ENCODE data around the gene RBM45.
"Not testable (repeated sequence)": the region's sequence is repeated elsewhere in the genome, so short reads cannot be mapped to it uniquely, and the experiment has no call there.

The RBM45 gene

DNA sequence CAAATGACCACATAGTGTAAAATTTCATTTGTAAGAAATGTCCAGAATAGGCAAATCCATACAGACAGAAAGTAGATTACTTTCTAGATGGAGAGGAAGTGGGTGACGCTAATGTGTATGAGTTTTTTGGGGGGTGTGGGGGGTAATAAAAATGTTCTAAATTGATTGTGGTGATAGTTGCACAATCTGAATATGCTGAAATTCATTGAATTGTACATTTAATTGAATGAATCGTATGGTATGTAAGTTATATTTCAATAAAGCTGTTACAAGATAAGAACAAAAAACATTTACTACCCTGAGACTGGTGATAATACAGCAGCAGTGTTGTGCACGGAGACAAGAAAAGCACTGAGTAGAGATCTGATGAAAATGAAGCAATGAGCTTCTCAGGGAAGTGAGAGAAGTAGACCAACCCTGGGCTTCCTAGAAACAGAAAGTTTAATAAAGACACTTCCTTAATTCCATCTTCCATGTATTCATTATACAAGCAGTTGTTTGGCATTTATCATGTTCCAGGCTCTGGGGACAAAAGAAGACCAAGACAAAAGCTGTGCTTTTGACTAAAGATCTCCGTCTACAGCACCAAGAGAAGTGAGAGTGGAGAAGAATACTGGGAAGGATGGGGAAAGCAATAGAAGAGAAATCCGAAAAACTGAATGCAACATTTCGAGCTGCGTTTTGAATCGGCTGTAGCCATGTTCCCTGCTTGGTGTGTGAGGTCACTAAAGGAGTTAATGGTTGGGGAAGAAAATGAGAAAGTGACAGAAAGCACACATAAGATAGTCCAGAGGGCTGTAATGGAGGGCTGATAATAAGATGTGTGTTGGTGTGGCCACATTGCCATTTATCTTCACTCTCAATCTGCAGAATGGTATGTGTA, 37.9 kb upstream of the RBM45 start:
- Histone ChIP-seq H3K9ac (no peak overlapping the region), H3K4me1 (no peaks in the 10 kb centered on the region), H3K4me2 (no peak overlapping the region), H3K4me3 (no peak overlapping the region), H4K20me1 (no peaks in the 10 kb centered on the region), H3K27me3 (no peaks in the 10 kb centered on the region), H3K27ac (no peak overlapping the region), H3K36me3 (no peaks in the 10 kb centered on the region), H3K9me3 (no peaks in the 10 kb centered on the region)
- TF ChIP-seq Cebpa-rat (IDR thresholded peaks at IDR 0.05), result no peak

DNA sequence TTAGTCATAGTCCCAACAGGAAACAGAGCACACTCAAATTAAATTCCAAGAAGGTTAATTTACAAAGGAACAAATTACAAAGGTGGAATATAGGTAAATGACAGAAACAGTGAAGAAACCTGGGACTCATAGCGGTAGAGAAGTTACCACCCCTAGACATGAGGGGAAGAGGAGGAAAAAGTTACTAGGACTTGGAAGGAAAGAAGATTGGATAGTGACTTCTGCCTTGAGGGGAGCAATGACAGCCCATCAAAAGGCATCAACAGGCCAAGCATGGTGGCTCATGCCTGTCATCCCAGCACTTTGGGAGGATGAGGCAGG, 37.3 kb upstream of the RBM45 start:
- Histone ChIP-seq H3K4me2 (no peak overlapping the region), H4K20me1 (no peaks in the 10 kb centered on the region), H3K36me3 (no peaks in the 10 kb centered on the region), H3K9ac (no peak overlapping the region), H3K9me3 (no peaks in the 10 kb centered on the region), H3K27me3 (no peaks in the 10 kb centered on the region), H3K4me3 (no peak overlapping the region), H3K27ac (no peak overlapping the region), H3K4me1 (no peaks in the 10 kb centered on the region)
- TF ChIP-seq Cebpa-rat (IDR thresholded peaks at IDR 0.05), result no peak

GRCh38 chr2:178076130-178076529, 36.1 kb upstream of the RBM45 start:
- H3K27me3 ChIP-seq, result no peaks in the 10 kb centered on the region
- no peak overlapping the region for H3K27ac ChIP-seq
- H3K36me3 ChIP-seq, result no peaks in the 10 kb centered on the region
- no peaks in the 10 kb centered on the region for H4K20me1 ChIP-seq
- H3K4me2 ChIP-seq, result no peak overlapping the region
- no peaks in the 10 kb centered on the region for H3K9me3 ChIP-seq
- no peak for TF ChIP-seq Cebpa-rat (IDR thresholded peaks at IDR 0.05)
- H3K4me1 ChIP-seq, result no peaks in the 10 kb centered on the region
- no peak overlapping the region for H3K4me3 ChIP-seq
- no peak overlapping the region for H3K9ac ChIP-seq

- not testable (repeated sequence) for H3K4me3 ChIP-seq, H3K9me3 ChIP-seq, H3K27me3 ChIP-seq, H3K27ac ChIP-seq, H3K9ac ChIP-seq, H3K36me3 ChIP-seq, H3K4me2 ChIP-seq, H4K20me1 ChIP-seq, H3K4me1 ChIP-seq
These were observed 33.0 kb upstream of the RBM45 start for GRCh38 chr2:178079279-178079678.

DNA sequence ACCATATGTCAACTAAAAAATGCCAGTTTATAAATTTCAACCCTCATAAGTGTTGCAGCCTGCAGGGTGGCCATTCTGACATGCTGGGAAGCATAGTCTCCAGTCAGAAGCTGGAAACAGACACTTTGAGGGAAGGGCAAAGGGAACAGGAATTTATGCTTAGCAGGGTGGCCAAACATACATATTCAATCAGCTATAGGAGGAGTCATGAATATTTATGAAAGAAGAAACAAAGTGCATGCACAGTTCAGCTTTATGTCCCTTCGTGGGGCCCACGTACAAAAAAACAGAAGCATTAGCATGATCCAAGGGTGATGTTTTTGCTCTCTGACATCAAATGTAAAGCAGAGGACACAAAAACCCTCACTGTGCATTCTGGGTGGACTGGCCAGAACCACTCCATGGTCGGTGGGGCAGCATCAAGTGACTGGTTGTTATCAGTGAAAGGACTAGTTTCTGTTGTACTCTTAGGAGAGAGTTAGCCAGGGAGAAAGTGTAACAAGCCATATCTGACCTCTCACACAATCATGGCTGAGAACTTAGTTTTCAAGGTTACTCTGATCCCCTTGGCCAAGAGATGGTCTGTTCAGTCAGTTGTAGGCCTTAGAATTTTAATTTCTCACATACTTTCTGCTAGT, 29.7 kb upstream of the RBM45 start:
- Histone ChIP-seq H3K27me3 (no peaks in the 10 kb centered on the region), H3K27ac (no peak overlapping the region), H4K20me1 (no peaks in the 10 kb centered on the region), H3K9ac (no peak overlapping the region), H3K4me3 (no peak overlapping the region), H3K4me2 (no peak overlapping the region), H3K36me3 (no peaks in the 10 kb centered on the region), H3K9me3 (no peaks in the 10 kb centered on the region), H3K4me1 (no peaks in the 10 kb centered on the region)
- no peak for TF ChIP-seq Cebpa-rat (IDR thresholded peaks at IDR 0.05)

DNA sequence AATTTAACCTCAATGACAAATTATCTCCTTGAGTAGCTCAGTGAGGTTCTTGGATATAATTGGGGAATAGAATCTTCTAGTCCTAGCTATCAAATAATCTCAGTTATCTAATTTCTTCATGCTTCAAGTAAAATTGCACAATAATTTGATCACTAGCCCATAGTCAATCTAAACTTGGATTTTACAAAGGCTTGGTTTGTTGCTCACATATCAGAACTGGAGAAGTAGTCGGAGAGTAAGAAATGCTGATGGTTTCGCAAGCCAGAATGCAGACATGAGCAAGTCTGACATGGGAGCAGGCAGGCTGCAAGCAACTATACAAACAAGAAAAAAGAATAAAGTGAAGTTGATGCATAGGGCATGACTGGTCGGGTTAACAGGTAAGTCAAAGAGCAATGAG, 28.0 kb upstream of the RBM45 start:
- no peaks in the 10 kb centered on the region for H3K36me3 ChIP-seq
- no peaks in the 10 kb centered on the region for H3K27me3 ChIP-seq
- H3K27ac ChIP-seq, result no peak overlapping the region
- H3K4me1 ChIP-seq, result no peaks in the 10 kb centered on the region
- no peaks in the 10 kb centered on the region for H4K20me1 ChIP-seq
- no peak overlapping the region for H3K4me3 ChIP-seq
- no peak overlapping the region for H3K9ac ChIP-seq
- H3K4me2 ChIP-seq, result no peak overlapping the region
- no peak for TF ChIP-seq Cebpa-rat (IDR thresholded peaks at IDR 0.05)
- no peaks in the 10 kb centered on the region for H3K9me3 ChIP-seq

DNA sequence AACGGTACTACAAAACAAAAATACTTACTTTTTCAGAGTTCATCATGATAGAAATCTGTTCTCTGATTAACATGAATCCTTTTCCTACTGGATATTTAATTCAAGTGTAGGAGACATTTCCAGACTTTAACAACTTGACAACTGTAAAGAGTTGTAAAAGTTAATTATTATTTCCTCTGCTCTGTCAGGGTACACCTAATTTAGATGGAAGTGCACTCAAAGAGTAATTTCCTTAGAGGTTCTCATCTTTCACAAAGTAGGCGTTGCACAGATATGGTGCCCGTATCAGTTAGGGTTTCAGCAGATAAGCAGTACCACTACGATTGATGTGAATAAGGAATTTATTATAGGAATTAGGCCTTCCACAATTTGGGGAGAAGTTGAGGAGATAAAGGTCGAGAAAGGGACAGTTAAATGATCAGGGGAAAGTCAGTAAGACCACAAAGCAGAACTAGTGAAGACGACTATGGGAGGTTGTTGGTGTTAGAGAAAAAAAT, 23.4 kb upstream of the RBM45 start:
- H3K27me3 ChIP-seq, result no peaks in the 10 kb centered on the region
- TF ChIP-seq Cebpa-rat (IDR thresholded peaks at IDR 0.05), result no peak
- no peak overlapping the region for H3K9ac ChIP-seq
- no peak overlapping the region for H3K4me3 ChIP-seq
- no peaks in the 10 kb centered on the region for H3K36me3 ChIP-seq
- no peaks in the 10 kb centered on the region for H4K20me1 ChIP-seq
- no peak overlapping the region for H3K4me2 ChIP-seq
- H3K27ac ChIP-seq, result no peak overlapping the region
- no peaks in the 10 kb centered on the region for H3K4me1 ChIP-seq
- H3K9me3 ChIP-seq, result no peaks in the 10 kb centered on the region

DNA sequence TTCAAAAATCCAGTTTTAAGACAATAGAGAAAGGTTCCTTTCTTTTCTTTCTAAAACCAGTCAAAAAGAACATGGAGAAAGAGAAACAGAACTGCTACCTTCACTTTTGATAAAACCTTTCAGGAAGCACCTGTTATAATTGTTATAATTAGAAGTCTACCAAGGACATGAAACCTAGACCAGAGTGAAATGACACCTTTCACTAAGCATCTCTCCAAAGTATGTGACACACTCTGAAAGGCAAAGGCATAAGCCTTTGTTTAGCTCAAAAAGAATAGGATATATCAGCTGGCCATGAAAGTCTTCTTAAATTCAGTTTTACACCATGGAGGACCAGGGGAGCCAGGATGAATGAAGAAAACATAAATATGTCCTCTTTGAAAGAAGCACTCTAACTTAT, 18.8 kb upstream of the RBM45 start:
- no peaks in the 10 kb centered on the region for H4K20me1 ChIP-seq
- no peak for TF ChIP-seq Cebpa-rat (IDR thresholded peaks at IDR 0.05)

GRCh38 chr2:178101321-178102079, 10.7 kb upstream of the RBM45 start:
- Histone ChIP-seq H3K27ac (no peak overlapping the region), H3K4me3 (no peak overlapping the region), H3K27me3 (no peaks in the 10 kb centered on the region), H4K20me1 (no peaks in the 10 kb centered on the region), H3K9me3 (peaks cover 4% of the 10 kb centered on the region), H3K36me3 (no peaks in the 10 kb centered on the region), H3K9ac (no peak overlapping the region), H3K4me1 (peaks cover 7% of the 10 kb centered on the region), H3K4me2 (no peak overlapping the region)
- no peak for TF ChIP-seq Cebpa-rat (IDR thresholded peaks at IDR 0.05)

More for the DNA sequence above, 18.8 kb upstream of the RBM45 start:
- Histone ChIP-seq H3K9me3 (peaks cover 26% of the 10 kb centered on the region), H3K27ac (no peak overlapping the region), H3K4me2 (no peak overlapping the region), H3K9ac (no peak overlapping the region), H3K27me3 (no peaks in the 10 kb centered on the region), H3K36me3 (no peaks in the 10 kb centered on the region), H3K4me3 (no peak overlapping the region), H3K4me1 (no peaks in the 10 kb centered on the region)

GRCh38 chr2:178105566-178105965, 6.7 kb upstream of the RBM45 start:
- Histone ChIP-seq H3K4me1 (no peaks in the 10 kb centered on the region), H3K4me3 (no peak overlapping the region), H3K9ac (no peak overlapping the region), H3K27ac (no peak overlapping the region), H3K36me3 (no peaks in the 10 kb centered on the region), H3K27me3 (no peaks in the 10 kb centered on the region), H3K4me2 (no peak overlapping the region), H4K20me1 (no peaks in the 10 kb centered on the region), H3K9me3 (no peaks in the 10 kb centered on the region)
- no peak for TF ChIP-seq Cebpa-rat (IDR thresholded peaks at IDR 0.05)
